Activated CD4-positive, alpha-beta T cell treated with anti-CD3 and anti-CD28 coated beads, Interleukin-2, amount 50 U/mL, for 16 hours (primary cell): ENCODE measurements around the gene STPG4.

ENCODE experiments used
- DNase-seq: peaks from one replicate; pipeline ENCODE4 v3.0.0-alpha.2; 2020

Gene STPG4

DNA sequence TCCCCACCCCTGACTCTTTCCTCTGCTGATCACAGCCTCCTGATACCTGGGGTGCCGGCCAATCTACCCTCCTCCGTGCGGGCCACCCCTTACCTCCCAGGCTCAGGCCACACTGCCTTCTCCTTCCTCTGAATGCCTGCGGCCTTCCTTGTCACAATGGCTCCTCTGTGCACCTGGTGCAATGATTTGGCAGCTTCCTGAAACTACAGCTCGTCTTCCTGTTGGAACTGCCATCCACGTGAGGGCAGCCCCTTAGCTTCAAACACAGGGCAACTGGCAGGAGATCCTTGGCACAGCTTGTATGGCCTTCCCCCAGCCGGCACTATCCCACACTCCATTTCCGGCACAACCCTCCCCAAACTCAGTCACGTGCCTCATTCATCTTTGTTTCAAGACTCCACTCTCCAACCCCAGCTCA is 69.0 kb downstream of the STPG4 start:
- no peak for DNase-seq

- DNase-seq = no peak
Measured at GRCh38 chr2:47083886-47084687, 71.0 kb downstream of the STPG4 start.

DNA sequence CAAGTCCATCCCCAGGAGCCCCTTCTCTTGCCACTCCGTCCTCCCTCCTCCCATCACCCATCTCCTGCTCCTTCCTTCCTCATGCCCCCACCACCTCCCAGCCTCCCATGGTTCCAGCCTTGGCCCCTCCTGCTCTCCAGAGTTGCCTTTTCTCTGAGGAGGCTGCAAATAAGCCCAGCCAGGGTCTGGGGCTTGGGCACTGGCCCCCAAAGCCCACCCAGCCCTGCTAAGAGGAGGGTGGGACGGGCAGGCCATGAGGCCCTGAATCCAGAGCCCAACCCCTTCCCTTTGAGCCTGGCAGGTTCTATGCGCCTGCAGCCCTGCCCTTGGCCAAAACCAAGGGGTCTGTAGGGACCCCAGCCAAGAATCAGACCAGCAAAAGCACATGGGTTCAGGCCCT is 71.6 kb downstream of the STPG4 start:
- DNase-seq = no peak

DNA sequence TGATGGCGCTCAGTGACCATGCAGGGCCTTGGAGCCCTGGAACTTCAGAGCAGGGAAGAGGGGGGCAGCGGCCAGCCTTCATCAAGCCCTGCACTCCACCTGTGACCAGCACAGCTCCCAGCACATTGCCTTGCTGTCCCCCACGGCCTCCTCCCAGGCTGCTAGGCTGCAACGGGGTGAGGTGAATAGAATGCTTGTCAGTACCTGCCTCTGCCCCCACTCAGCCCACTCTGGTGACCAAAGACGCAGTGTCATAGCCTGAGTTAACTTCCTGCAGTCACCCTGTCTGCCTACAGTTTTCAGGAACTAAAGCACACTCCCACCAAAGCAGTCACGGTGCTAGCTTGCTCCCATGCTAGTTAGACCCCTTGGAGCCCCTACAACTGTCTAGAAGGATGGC is 72.1 kb downstream of the STPG4 start:
- no peak for DNase-seq

GRCh38 chr2:47080888-47081301 is 74.2 kb downstream of the STPG4 start:
- DNase-seq = no peak

GRCh38 chr2:47079515-47080412 is 75.3 kb downstream of the STPG4 start:
- DNase-seq = no peak

DNA sequence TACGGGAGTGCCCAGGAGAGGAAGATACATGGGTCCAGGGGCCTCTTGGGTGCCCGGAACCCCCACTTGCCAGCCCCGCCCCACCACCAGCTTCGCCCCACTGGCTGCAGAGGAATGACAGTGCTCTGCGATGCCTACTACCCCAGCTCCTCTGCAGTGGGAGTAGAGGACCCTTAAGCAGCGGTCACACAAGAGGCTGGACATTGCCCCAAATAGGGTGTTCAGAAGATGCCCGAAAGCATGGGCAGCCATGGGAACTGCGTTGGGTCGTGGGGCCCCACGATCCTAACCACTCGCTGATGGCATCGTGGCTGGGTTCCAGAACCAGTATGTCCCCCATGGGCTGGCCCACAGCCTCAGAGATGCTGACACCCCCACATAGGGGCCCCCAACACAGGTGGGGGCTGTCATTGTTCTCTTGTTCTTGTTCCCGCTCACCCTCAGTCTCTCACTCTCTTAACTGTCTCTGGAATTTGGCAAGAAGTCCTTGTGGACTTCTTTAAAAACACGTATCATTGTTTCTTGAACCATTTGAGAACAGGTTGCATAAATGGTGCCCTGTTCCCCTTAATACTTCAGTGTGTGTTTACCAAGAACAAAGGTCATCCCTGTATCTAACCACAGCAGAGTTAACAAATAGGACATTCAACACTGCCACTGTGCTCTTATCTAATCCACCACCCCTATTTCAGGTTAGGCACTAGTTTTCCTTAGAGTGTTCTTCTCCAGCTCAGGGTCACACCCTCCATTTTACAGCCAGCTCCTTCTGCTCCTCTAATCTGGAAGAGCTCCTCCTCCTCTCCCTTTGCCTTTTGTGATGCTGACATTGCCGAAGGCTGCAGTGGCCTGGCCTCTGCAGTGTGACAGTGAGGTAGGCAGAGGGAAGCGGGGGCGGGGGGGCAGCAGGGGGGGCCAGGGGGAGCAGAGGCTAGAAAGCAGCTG is 76.3 kb downstream of the STPG4 start:
- no peak for DNase-seq

DNA sequence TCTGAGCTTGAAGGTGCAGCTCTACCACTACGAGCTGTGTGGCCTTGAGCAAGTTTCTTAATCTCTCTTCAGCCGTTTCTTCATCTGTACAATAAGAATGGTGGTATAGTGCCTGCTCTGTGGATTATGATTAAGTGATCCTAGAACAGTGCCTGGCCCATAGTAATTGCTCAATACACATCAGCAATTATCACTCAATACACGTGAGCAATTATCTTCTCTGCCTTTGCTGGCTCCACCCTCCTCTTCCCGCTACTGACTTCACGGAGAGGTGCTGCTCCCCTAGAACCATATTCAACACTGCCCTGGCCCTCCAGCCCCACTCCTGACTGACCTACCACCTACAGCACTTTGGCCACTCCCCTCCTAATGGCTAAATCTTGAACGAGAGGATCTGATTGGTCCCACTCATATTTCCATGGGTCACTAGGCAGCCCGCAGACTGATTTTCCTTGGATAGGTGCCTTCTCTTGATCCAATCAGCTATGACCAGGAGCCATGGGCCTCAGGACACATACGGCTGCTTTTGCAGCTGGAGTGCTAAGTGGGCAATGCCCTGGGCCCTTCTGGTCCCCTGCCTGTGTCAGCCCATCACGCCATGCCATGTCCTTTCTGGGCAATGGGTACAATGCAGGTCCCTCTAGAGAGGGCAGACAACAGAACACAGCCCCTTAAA is 77.5 kb downstream of the STPG4 start:
- no peak for DNase-seq

- no peak for DNase-seq
Measured at GRCh38 chr2:47076586-47077441, 78.3 kb downstream of the STPG4 start.

DNA sequence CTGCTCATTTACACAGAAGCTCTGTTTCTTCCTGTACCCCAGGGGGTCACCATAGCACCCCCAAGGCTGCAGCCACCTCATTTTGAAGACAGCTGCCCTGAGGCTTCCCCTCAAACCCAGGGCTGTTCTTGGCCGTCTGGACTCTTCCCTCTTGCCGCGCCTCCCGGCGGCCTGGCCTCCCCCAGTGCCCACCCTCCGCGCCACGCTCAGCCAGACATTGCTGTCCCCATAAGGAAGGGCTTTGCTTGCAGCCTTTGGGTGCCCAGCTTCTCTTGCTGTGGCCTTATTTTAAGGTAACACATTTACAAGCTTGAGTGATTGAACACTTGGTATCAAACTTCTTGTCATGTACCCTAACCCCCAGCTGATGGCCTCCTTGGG is 79.0 kb downstream of the STPG4 start:
- DNase-seq = no peak

- DNase-seq = no peak
Measured at GRCh38 chr2:47075361-47076125, 79.6 kb downstream of the STPG4 start.

GRCh38 chr2:47074691-47075090 is 80.4 kb downstream of the STPG4 start:
- no peak for DNase-seq

- DNase-seq = no peak
Measured at GRCh38 chr2:47073641-47074040, 81.5 kb downstream of the STPG4 start.

DNA sequence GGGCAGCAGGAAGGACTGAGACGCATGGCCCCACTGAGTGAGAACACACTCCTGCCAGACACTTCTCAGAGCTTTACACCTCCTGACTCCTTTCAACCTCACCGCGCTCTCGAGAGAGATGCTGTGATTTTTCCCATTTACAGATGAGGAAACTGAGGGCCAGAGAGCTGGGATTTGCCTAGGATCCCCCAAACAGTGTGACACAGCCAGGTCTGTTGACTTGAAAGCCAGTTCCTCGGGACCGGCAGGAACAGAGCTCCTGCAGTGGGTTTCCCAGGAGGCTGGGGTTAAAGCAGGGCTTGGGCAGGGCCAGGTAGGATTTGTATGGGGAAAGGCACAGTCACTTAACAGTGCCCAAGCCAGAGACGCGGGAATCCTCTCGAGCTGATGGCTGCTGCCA is 81.9 kb downstream of the STPG4 start:
- no peak for DNase-seq

DNA sequence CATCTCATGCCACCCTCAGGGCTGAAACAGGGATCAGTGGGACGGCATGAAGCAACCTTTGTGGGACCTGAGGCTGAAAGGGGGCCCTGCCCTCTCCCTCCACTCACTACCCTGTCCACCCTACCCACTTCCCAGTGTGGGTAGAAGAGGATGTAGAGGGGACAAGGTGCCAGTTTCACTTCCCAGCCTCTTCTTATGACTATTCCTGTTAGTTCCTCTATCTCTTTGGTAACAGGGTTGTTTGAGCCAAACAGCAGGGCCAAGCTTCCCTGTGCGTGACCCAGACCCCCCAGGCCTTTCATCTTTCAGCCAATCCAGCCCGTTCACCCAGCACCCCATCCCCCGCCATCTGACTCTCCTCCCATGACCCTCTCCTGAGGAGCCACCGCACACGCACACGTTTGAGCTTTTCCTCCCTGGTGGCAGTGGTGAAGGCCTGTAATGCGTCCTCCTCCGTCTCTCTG is 82.3 kb downstream of the STPG4 start:
- no peak for DNase-seq

DNA sequence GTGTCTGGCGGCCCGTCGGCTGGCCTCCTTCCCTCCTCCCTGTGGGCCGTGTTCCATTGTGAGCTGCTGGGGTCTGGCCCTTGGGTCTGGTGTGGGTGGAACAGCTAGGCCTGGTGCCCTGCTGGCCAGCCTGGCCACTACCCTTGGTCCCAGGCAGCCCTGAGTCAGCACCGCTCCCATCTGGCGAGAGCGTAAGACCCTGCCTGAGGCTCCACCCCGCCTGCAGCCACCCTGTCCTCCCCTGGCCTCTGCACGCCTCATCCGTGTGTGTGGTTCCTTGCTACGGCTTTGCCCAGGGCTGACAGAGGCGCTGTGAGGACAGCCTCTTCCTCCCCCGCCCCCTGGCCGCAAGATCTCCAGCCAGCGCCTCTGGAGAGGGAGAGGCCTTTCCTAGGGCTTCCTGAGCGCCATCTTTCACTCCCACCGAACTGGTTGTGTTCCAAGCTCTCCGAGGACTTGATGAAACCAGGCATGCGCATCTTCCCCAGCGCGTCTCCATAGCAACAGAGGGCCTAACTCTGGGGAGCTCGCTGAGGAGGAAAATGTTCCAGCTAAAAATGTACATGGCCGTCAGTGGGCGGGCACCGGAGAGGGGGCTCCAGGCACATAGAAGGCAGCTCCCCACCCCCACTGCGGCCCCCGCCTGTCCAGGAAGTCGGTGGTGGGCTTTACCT is 83.0 kb downstream of the STPG4 start:
- no peak for DNase-seq

DNA sequence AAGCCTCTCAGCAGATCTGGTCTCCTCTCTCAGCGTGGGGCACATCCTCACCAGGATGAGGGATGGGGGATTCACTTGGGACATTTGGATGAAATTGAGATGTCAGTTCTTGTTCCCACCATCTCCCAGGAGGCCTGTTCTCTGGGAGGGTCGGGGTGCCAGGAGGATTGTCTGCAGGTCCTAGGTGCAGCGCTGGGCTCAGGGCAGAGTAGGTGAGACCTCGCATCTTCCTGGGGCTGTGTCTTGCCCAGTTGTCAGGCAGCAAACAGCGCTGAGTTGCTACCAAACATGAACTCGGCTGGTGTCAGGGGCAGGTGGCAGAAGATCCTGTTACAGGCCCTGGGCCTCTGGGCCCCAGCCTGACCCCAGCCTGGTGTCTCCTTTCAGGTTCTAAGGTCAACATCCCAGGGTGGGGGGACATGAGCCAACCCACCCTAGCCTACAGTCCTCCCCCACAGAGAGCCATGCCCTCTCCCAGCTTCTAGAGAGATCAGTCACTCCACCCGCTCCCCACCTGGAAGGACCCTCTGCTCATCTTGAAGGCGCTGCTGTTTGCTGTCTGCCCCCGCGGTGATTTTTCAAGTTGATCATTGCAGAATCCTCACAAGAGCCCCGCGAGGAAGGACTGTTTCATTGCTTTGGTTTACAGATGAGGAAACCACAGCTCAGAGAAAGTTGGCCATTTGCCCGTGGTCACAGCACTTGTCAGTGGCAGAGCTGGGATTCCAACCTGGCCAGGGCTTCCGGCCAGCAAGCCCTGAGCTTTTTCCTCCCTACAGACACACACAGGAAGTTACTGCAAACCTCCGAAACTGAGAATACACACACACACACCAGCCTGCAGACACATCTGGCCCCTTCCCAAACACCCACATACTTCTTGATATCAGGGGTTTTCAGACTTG is 83.9 kb downstream of the STPG4 start:
- peak; percentile 65 for DNase-seq

DNA sequence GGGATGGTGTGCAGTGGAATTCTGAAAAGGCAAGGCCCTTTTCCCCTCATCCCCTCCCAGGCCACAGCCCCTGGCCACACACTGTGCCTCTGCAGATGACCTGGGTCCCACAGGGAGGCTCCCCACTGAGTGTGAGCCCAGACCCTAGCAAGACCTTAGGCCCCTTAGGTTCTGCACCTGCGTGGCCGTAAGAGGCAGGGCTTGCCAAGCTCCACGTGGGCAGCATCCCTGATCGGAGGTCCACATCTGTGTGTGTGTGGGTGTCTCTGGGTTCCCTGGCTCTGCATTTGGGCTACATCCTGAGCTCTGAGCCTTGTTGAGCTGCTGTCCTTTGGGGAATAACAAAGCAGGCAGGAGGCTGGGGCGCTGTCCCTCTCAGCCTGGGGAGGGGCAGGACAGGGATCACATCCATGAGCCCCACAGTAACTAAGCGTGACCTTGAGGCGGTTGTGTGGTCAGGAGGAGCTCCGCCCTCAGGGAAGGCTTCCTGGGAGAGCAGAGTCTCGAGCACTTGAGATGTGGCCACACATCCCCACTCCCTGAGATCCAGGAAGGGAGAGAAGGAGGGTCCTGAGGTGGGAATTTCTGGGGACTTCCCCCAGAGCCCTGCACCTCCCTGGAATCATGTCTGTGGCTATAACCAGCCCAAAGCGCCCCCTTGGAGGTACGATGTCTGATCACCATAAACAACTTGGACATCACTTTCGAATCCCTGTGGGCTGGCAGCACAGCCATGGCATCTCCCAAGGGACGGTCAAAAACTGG is 84.8 kb downstream of the STPG4 start:
- DNase-seq = no peak
